H9 (cell line): Measurements from ENCODE around the gene MLLT11. TPM values are rescaled to one million over a fixed set of nuclear protein-coding genes. Genes with fewer than 3 reads are reported as not detected.

Experiments used
- DNase-seq: peaks from one replicate; pipeline ENCODE4 v3.0.0-alpha.2; 2017
- H2AFZ ChIP-seq: one replicate; pipeline ENCODE4 v1.6.1; 2013; ENCODE audit warnings: mild to moderate bottlenecking, low read length, control low read depth, moderate library complexity
- H2AK5ac ChIP-seq: 2 replicates; pipeline ENCODE4 v1.6.1; 2013; ENCODE audit warnings: low read length, control low read depth, mixed read lengths; ENCODE audit not compliant: insufficient read length
- H2BK120ac ChIP-seq: one replicate; pipeline ENCODE4 v1.6.1; 2013; ENCODE audit warnings: low read depth, mild to moderate bottlenecking, low read length, control low read depth, inconsistent platforms; ENCODE audit not compliant: poor library complexity, severe bottlenecking
- H2BK12ac ChIP-seq: 2 replicates; pipeline ENCODE4 v1.6.1; 2013; ENCODE audit warnings: low read length, control low read depth, mixed read lengths, low read depth; ENCODE audit not compliant: insufficient read length
- H2BK15ac ChIP-seq: 2 replicates; pipeline ENCODE4 v1.6.1; 2013; ENCODE audit warnings: low read depth, low read length, control low read depth
- H2BK20ac ChIP-seq: one replicate; pipeline ENCODE4 v1.6.1; 2013; ENCODE audit warnings: low read depth, mild to moderate bottlenecking, low read length, control low read depth, inconsistent platforms; ENCODE audit not compliant: poor library complexity, severe bottlenecking
- H2BK5ac ChIP-seq: 2 replicates; pipeline ENCODE4 v1.6.1; 2013; ENCODE audit warnings: low read length, control low read depth, mixed read lengths; ENCODE audit not compliant: insufficient read length
- H3K14ac ChIP-seq: 2 replicates; pipeline ENCODE4 v1.6.1; 2013; ENCODE audit warnings: low read length, control low read depth; ENCODE audit not compliant: insufficient read depth
- H3K18ac ChIP-seq: 2 replicates; pipeline ENCODE4 v1.6.1; 2013; ENCODE audit warnings: low read depth, mild to moderate bottlenecking, mixed read lengths, low read length, control low read depth; ENCODE audit not compliant: insufficient read length
- H3K23ac ChIP-seq: 2 replicates; pipeline ENCODE4 v1.6.1; 2013; ENCODE audit warnings: low read length, control low read depth, mixed read lengths, low read depth; ENCODE audit not compliant: insufficient read length
- H3K23me2 ChIP-seq: 2 replicates; pipeline ENCODE4 v1.6.1; 2013; ENCODE audit warnings: low read depth, mild to moderate bottlenecking, mixed read lengths, low read length, control low read depth; ENCODE audit not compliant: insufficient read length, poor library complexity, severe bottlenecking
- H3K27ac ChIP-seq: 2 replicates; pipeline ENCODE4 v1.5.1; 2013; ENCODE audit warnings: low read length, control low read depth, mixed read lengths, low read depth; ENCODE audit not compliant: insufficient read length
- H3K27me3 ChIP-seq: 2 replicates; pipeline ENCODE4 v1.6.1; 2013; ENCODE audit warnings: low read length, control low read depth, inconsistent platforms; ENCODE audit not compliant: insufficient read depth
- H3K4ac ChIP-seq: 2 replicates; pipeline ENCODE4 v1.6.1; 2013; ENCODE audit warnings: low read depth, mild to moderate bottlenecking, control low read depth, inconsistent platforms, low read length, moderate library complexity
- H3K4me1 ChIP-seq: 2 replicates; pipeline ENCODE4 v1.6.1; 2013; ENCODE audit warnings: low read length, control low read depth, inconsistent platforms; ENCODE audit not compliant: insufficient read depth
- H3K4me2 ChIP-seq: 2 replicates; pipeline ENCODE4 v1.6.1; 2013; ENCODE audit warnings: low read length, control low read depth, mixed read lengths; ENCODE audit not compliant: insufficient read length, insufficient read depth
- H3K56ac ChIP-seq: 2 replicates; pipeline ENCODE4 v1.6.1; 2013; ENCODE audit warnings: low read depth, mild to moderate bottlenecking, mixed read lengths, low read length, control low read depth; ENCODE audit not compliant: insufficient read length
- H3K79me1 ChIP-seq: 2 replicates; pipeline ENCODE4 v1.6.1; 2013; ENCODE audit warnings: low read depth, mild to moderate bottlenecking, moderate library complexity, low read length, control low read depth, inconsistent platforms; ENCODE audit not compliant: insufficient read depth, poor library complexity, severe bottlenecking
- H3K79me2 ChIP-seq: 2 replicates; pipeline ENCODE4 v1.6.1; 2013; ENCODE audit warnings: low read length, control low read depth, inconsistent platforms; ENCODE audit not compliant: insufficient read depth
- H3K9ac ChIP-seq: 2 replicates; pipeline ENCODE4 v1.6.1; 2013; ENCODE audit warnings: low read length, control low read depth, mixed read lengths; ENCODE audit not compliant: insufficient read length; ENCODE audit errors: extremely low read depth
- H3K9me3 ChIP-seq: one replicate; pipeline ENCODE4 v1.6.1; 2013; ENCODE audit warnings: low read depth, low read length, inconsistent platforms; ENCODE audit not compliant: control insufficient read depth
- H3T11ph ChIP-seq: one replicate; pipeline ENCODE4 v1.6.1; 2013; ENCODE audit warnings: mild to moderate bottlenecking, low read length, control low read depth, inconsistent platforms
- H4K20me1 ChIP-seq: one replicate; pipeline ENCODE4 v1.6.1; 2013; ENCODE audit not compliant: control insufficient read depth, insufficient read length, insufficient read depth
- H4K5ac ChIP-seq: 2 replicates; pipeline ENCODE4 v1.6.1; 2013; ENCODE audit warnings: low read depth, mild to moderate bottlenecking, mixed read lengths, low read length, control low read depth; ENCODE audit not compliant: insufficient read length
- H4K8ac ChIP-seq: replicated peaks from 2 replicates; pipeline ENCODE4 v1.6.1; 2013; ENCODE audit warnings: low read length, control low read depth, mixed read lengths, low read depth; ENCODE audit not compliant: insufficient read length
- H4K91ac ChIP-seq: 2 replicates; pipeline ENCODE4 v1.6.1; 2013; ENCODE audit warnings: low read depth, mild to moderate bottlenecking, moderate library complexity, mixed read lengths, low read length, control low read depth; ENCODE audit not compliant: insufficient read length
- H3K27ac Mint-ChIP-seq, 3 experiments: 2 replicates in 2 of 3; 3 replicates in 1 of 3; pipeline ENCODE4 v1.8.0; 2020 to 2021; ENCODE audit warnings: mixed read lengths in 3 of 3, mild to moderate bottlenecking in 1 of 3, moderate library complexity in 1 of 3
- H3K27me3 Mint-ChIP-seq: 2 replicates; pipeline ENCODE4 v1.8.0; 2021; ENCODE audit warnings: low read depth, mild to moderate bottlenecking, moderate library complexity, mixed read lengths
- H3K36me3 Mint-ChIP-seq, 3 experiments: 2 replicates in 2 of 3; 3 replicates in 1 of 3; pipeline ENCODE4 v1.8.0; 2020 to 2021; ENCODE audit warnings: low read depth in 3 of 3, mixed read lengths in 3 of 3; ENCODE audit not compliant: insufficient read depth in 1 of 3
- H3K4me1 Mint-ChIP-seq, 2 experiments: 2 replicates each; pipeline ENCODE4 v1.8.0; 2020; ENCODE audit warnings: mixed read lengths in 2 of 2
- H3K4me3 Mint-ChIP-seq, 2 experiments: 2 replicates in 1 of 2; 3 replicates in 1 of 2; pipeline ENCODE4 v1.8.0; 2020 to 2021; ENCODE audit warnings: mild to moderate bottlenecking in 2 of 2, mixed read lengths in 2 of 2, moderate library complexity in 1 of 2
- H3K9me3 Mint-ChIP-seq, 2 experiments: 2 replicates in 1 of 2; 3 replicates in 1 of 2; pipeline ENCODE4 v1.8.0; 2020; ENCODE audit warnings: mild to moderate bottlenecking in 2 of 2, mixed read lengths in 2 of 2, moderate library complexity in 1 of 2
- CTCF ChIP-seq: fragments of 200-600 bp; sonication (generic); conservative IDR thresholded peaks from 3 replicates; pipeline ENCODE4 v1.8.0; 2021; ENCODE audit warnings: antibody characterized with exemption, mild to moderate bottlenecking
- WGBS: extraction: QIAGEN DNeasy Blood & Tissue Kit; methylation state at CpG from one replicate; pipeline ENCODE4 v1.1.7; 2013; ENCODE audit warnings: missing lambda C conversion rate, low lambda C conversion rate, mixed read lengths; ENCODE audit not compliant: insufficient read length; ENCODE audit errors: extremely low coverage; 5-methylcytosine and 5-hydroxymethylcytosine counted together
- total RNA-seq: library from RNA; stranded (reverse); gene quantifications from 2 replicates; pipeline ENCODE4 v1.2.1, GENCODE V29; 2021

The MLLT11 gene
- total RNA-seq, 1 experiment from 2014 or later = 13.2 TPM

DNA sequence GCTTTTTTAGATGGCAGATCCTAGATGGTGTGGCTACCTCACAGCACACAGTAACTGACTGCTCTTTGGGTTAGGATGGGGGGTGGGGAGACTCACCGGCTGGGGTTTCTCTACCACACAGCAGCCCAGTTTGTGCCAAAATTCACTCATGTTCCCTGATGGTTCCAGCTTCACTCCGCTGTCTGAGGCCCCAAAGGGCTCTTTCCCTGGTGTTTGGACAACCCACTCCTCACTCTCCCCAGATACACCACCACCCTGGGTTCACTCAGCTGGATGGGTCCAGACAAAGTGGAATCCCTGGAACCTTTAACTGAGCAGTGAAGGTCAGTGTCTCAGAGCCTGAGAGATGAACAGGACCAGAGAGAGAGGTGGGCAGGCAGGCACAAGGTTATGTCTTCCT, 4.6 kb upstream of the MLLT11 start:
- no peak for DNase-seq
- H3K27ac ChIP-seq = no peak overlapping the region
- peaks cover 22 to 26% of the 10 kb centered on the region in 2 experiments for H3K4me1 Mint-ChIP-seq
- H3K27me3 Mint-ChIP-seq = no peaks in the 10 kb centered on the region
- no peak overlapping the region for H2BK5ac ChIP-seq
- H4K91ac ChIP-seq = no peak overlapping the region
- no peak overlapping the region for H2AK5ac ChIP-seq
- peaks cover 7% of the 10 kb centered on the region; the same call in 1 of the 2 replicates for H3K4me1 ChIP-seq
- no peak for TF ChIP-seq CTCF
- no peak overlapping the region for H3K56ac ChIP-seq
- no peaks in the 10 kb centered on the region for H4K20me1 ChIP-seq
- H3K9me3 ChIP-seq = no peaks in the 10 kb centered on the region
- H3K4ac ChIP-seq = no peak overlapping the region
- H2BK15ac ChIP-seq = no peak overlapping the region
- peaks cover 23 to 70% (median 59%) of the 10 kb centered on the region in 3 experiments for H3K36me3 Mint-ChIP-seq
- H3K27me3 ChIP-seq = no peaks in the 10 kb centered on the region
- no peak overlapping the region for H4K8ac ChIP-seq
- WGBS = no CpG with 5 or more reads among the region's 2 CpGs
- no peak overlapping the region for H4K5ac ChIP-seq
- H3K18ac ChIP-seq = no peak overlapping the region
- H3T11ph ChIP-seq = no peak overlapping the region
- no peak overlapping the region for H3K9ac ChIP-seq
- H3K23me2 ChIP-seq = peaks cover 22% of the 10 kb centered on the region
- no peak overlapping the region for H2AFZ ChIP-seq
- H3K27ac Mint-ChIP-seq = no peak overlapping the region
- peaks cover 12% of the 10 kb centered on the region for H3K79me1 ChIP-seq
- peaks cover 18% of the 10 kb centered on the region; the same call in 1 of the 2 replicates for H3K79me2 ChIP-seq
- no peak overlapping the region for H3K23ac ChIP-seq
- H3K4me3 Mint-ChIP-seq = no peak overlapping the region
- H3K9me3 Mint-ChIP-seq = no peaks in the 10 kb centered on the region
- H3K14ac ChIP-seq = no peak overlapping the region
- no peak overlapping the region for H3K4me2 ChIP-seq
- no peak overlapping the region for H2BK12ac ChIP-seq
- H2BK20ac ChIP-seq = no peak overlapping the region
- no peak overlapping the region for H2BK120ac ChIP-seq
